ENCODE results near the gene AXIN2.

AXIN2 gene

GRCh38 chr17:65564793-65565192 lies 3.3 kb upstream of the AXIN2 start:
- Histone ChIP-seq H3K9ac (ENCODE audit: low read depth, low read length) (no peak overlapping the region), H3K4me3 (ENCODE audit: low read depth in 1 of 2, low read length in 2 of 2) (no peak overlapping the region), H3K4me2 (ENCODE audit: insufficient read depth, low read length) (no peak overlapping the region), H4K20me1 (ENCODE audit: insufficient read depth, low read length) (peaks cover 1% of the 10 kb centered on the region; the same call in 1 of the 2 replicates), H2AFZ (ENCODE audit: low read depth, low read length) (no peak overlapping the region), H3K36me3 (ENCODE audit: insufficient read depth, low read length) (no peaks in the 10 kb centered on the region), H3K4me1 (ENCODE audit: insufficient read depth, low read length) (peaks cover 9% of the 10 kb centered on the region), H3K79me2 (ENCODE audit: insufficient read depth, low read length) (no peaks in the 10 kb centered on the region), H3K27ac (ENCODE audit: low read length) (no peak overlapping the region), H3K9me3 (ENCODE audit: insufficient read depth, low read length, severe bottlenecking) (no peaks in the 10 kb centered on the region), H3K27me3 (ENCODE audit: insufficient read depth, low read length, poor library complexity) (peaks cover 4% of the 10 kb centered on the region)
- ATAC-seq (ENCODE audit: insufficient read depth, low read depth) (no peak), DNase-seq (no peak)
- TF ChIP-seq EZH2 (IDR thresholded peaks at IDR 0.05; ENCODE audit: borderline replicate concordance, low read depth, low read length, severe bottlenecking): no peak
- TF ChIP-seq, protein P1, sequence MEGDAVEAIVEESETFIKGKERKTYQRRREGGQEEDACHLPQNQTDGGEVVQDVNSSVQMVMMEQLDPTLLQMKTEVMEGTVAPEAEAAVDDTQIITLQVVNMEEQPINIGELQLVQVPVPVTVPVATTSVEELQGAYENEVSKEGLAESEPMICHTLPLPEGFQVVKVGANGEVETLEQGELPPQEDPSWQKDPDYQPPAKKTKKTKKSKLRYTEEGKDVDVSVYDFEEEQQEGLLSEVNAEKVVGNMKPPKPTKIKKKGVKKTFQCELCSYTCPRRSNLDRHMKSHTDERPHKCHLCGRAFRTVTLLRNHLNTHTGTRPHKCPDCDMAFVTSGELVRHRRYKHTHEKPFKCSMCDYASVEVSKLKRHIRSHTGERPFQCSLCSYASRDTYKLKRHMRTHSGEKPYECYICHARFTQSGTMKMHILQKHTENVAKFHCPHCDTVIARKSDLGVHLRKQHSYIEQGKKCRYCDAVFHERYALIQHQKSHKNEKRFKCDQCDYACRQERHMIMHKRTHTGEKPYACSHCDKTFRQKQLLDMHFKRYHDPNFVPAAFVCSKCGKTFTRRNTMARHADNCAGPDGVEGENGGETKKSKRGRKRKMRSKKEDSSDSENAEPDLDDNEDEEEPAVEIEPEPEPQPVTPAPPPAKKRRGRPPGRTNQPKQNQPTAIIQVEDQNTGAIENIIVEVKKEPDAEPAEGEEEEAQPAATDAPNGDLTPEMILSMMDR (IDR thresholded peaks at IDR 0.05; ENCODE audit: borderline replicate concordance, extremely low read depth, low read length, poor library complexity, severe bottlenecking): no peak

- 0 out of 2 replicates have a peak, but pooled peaks cover 2% of the 10 kb centered on the region for H3K79me2 ChIP-seq (ENCODE audit: insufficient read depth, low read length)
- H3K4me1 ChIP-seq (ENCODE audit: insufficient read depth, low read length): peaks cover 22% of the 10 kb centered on the region
- peak overlapping the region in 1 of 2 experiments; percentile 60; a peak in 1 of 4 replicates for H3K4me3 ChIP-seq (ENCODE audit: low read depth in 1 of 2, low read length in 2 of 2)
- peaks cover 10% of the 10 kb centered on the region for H3K27me3 ChIP-seq (ENCODE audit: insufficient read depth, low read length, poor library complexity)
- H3K36me3 ChIP-seq (ENCODE audit: insufficient read depth, low read length): 0 out of 2 replicates have a peak, but pooled peaks cover 8% of the 10 kb centered on the region
- no peak overlapping the region for H3K9ac ChIP-seq (ENCODE audit: low read depth, low read length)
- peaks cover 27% of the 10 kb centered on the region for H4K20me1 ChIP-seq (ENCODE audit: insufficient read depth, low read length)
- TF ChIP-seq, protein P1 (IDR thresholded peaks at IDR 0.05; ENCODE audit: borderline replicate concordance, extremely low read depth, low read length, poor library complexity, severe bottlenecking): no peak
- TF ChIP-seq EZH2 (IDR thresholded peaks at IDR 0.05; ENCODE audit: borderline replicate concordance, low read depth, low read length, severe bottlenecking): no peak
- ATAC-seq (ENCODE audit: insufficient read depth, low read depth): no peak
- H3K9me3 ChIP-seq (ENCODE audit: insufficient read depth, low read length, severe bottlenecking): no peaks in the 10 kb centered on the region
- H3K4me2 ChIP-seq (ENCODE audit: insufficient read depth, low read length): peak overlapping the region; percentile 95
- no peak for DNase-seq
- H3K27ac ChIP-seq (ENCODE audit: low read length): no peak overlapping the region
- peak overlapping the region; percentile 77; the same call in 1 of the 2 replicates for H2AFZ ChIP-seq (ENCODE audit: low read depth, low read length)
These were observed 721 bp upstream of the AXIN2 start for GRCh38 chr17:65562206-65562531.

GRCh38 chr17:65560628-65561451 lies 608 bp downstream of the AXIN2 start:
- Histone ChIP-seq H3K36me3 (ENCODE audit: insufficient read depth, low read length) (peaks cover 8% of the 10 kb centered on the region; the same call in 1 of the 2 replicates), H4K20me1 (ENCODE audit: insufficient read depth, low read length) (peaks cover 33% of the 10 kb centered on the region), H3K79me2 (ENCODE audit: insufficient read depth, low read length) (0 out of 2 replicates have a peak, but pooled peaks cover 2% of the 10 kb centered on the region), H3K27me3 (ENCODE audit: insufficient read depth, low read length, poor library complexity) (peaks cover 10% of the 10 kb centered on the region), H3K4me3 (ENCODE audit: low read depth in 1 of 2, low read length in 2 of 2) (peak overlapping the region; percentile 75 to 81; a peak in 3 of 4 replicates), H3K27ac (ENCODE audit: low read length) (peak overlapping the region; percentile 60; the same call in 1 of the 2 replicates), H3K9me3 (ENCODE audit: insufficient read depth, low read length, severe bottlenecking) (no peaks in the 10 kb centered on the region), H3K4me2 (ENCODE audit: insufficient read depth, low read length) (peak overlapping the region; percentile 95), H3K9ac (ENCODE audit: low read depth, low read length) (peak overlapping the region; percentile 72), H2AFZ (ENCODE audit: low read depth, low read length) (peak overlapping the region; percentile 90), H3K4me1 (ENCODE audit: insufficient read depth, low read length) (peaks cover 35% of the 10 kb centered on the region)
- TF ChIP-seq EZH2 (IDR thresholded peaks at IDR 0.05; ENCODE audit: borderline replicate concordance, low read depth, low read length, severe bottlenecking): no peak
- TF ChIP-seq, protein P1 (IDR thresholded peaks at IDR 0.05; ENCODE audit: borderline replicate concordance, extremely low read depth, low read length, poor library complexity, severe bottlenecking): no peak
- DNase-seq (peak; percentile 88), ATAC-seq (ENCODE audit: insufficient read depth, low read depth) (peak; percentile 50)
